Activated naive CD8-positive, alpha-beta T cell (primary cell): ENCODE data around the gene SCIN.
"Not testable (repeated sequence)": the region's sequence is repeated elsewhere in the genome, so short reads cannot be mapped to it uniquely, and the experiment has no call there.

ENCODE experiments used
- H3K27ac Mint-ChIP-seq: one replicate; pipeline ENCODE4 v1.8.0; 2021; ENCODE audit warnings: mixed read lengths
- H3K27me3 Mint-ChIP-seq: one replicate; pipeline ENCODE4 v1.8.0; 2021; ENCODE audit warnings: mixed read lengths
- H3K36me3 Mint-ChIP-seq: one replicate; pipeline ENCODE4 v1.8.0; 2021; ENCODE audit warnings: mixed read lengths
- H3K4me1 Mint-ChIP-seq: one replicate; pipeline ENCODE4 v1.8.0; 2021; ENCODE audit warnings: low read depth, mixed read lengths
- H3K4me3 Mint-ChIP-seq: one replicate; pipeline ENCODE4 v1.8.0; 2021; ENCODE audit warnings: mild to moderate bottlenecking, mixed read lengths
- H3K9me3 Mint-ChIP-seq: one replicate; pipeline ENCODE4 v1.8.0; 2021; ENCODE audit warnings: low read depth, mixed read lengths

The SCIN gene

DNA sequence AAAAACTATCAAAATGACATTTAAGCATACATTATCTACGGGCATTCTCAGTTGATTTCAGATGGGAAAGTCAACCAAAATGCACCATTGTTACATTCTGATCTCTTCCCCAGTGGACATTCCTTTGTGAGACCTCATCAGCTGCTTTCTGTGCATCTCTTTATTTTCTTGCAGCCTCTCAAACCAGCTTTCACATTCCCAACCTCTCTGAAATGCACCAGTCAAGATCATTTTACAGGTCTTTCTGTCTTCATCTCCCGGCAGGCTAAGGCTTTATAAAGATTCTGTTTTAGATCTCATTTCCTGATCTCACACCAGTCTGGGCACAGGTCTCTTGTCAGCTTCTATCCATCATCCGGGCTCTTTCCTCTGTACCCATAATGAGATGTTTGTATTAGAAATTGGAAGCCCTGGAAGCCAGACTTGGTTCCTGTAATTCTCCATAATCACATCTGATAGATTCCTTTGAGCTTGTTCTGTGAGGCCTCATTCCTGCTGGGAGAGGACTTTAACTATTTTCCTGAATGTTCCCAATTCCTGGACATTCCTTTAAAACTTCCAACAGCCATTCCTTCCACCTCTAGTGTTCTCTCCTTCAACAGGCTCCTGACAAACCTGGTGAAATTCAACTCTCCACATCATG lies 72.6 kb downstream of the SCIN start:
- no peaks in the 10 kb centered on the region for H3K27me3 Mint-ChIP-seq
- H3K9me3 Mint-ChIP-seq: no peaks in the 10 kb centered on the region
- no peaks in the 10 kb centered on the region for H3K36me3 Mint-ChIP-seq
- H3K4me3 Mint-ChIP-seq: no peak overlapping the region
- peaks cover 5% of the 10 kb centered on the region for H3K4me1 Mint-ChIP-seq
- H3K27ac Mint-ChIP-seq: no peak overlapping the region

DNA sequence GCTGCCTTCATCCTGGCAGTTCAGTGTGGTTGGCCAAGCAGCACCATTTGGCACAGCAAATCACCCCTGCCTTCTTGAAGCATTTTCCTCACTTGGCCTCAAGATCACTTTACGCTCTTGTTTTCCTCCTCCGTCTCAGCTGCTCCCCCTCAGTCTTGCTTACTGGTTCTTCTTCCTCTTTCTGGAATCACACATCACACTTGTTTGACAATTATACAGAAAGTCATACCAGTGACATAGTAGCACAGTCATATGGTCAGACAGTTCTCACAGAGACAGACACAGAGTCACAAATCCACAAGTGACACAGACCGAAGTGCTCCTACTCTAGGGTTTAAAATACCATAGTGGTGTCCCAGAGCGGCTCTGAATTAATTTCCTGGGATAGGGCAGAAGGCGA lies 73.1 kb downstream of the SCIN start:
- no peaks in the 10 kb centered on the region for H3K27me3 Mint-ChIP-seq
- H3K9me3 Mint-ChIP-seq: no peaks in the 10 kb centered on the region
- H3K36me3 Mint-ChIP-seq: no peaks in the 10 kb centered on the region
- H3K4me3 Mint-ChIP-seq: no peak overlapping the region
- no peak overlapping the region for H3K27ac Mint-ChIP-seq
- H3K4me1 Mint-ChIP-seq: peaks cover 2% of the 10 kb centered on the region

DNA sequence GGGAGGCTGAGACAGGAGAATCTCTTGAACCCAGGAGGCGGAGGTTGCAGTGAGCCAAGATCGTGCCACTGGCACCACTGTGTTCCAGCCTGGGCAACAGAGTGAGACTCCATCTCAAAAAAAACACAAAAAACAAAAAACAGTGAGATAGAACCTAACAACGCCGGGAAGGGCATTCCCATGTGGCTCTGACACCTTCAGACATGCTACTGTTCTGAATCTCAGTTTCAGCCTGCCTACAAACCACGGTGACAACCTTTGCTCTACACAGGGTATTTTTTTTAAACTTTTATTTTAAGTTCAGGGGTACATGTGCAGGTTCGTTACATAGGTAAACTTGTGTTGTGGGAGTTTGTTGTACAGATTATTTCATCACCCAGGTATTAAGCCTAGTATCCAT lies 74.7 kb downstream of the SCIN start:
- H3K27ac Mint-ChIP-seq, H3K4me3 Mint-ChIP-seq, H3K36me3 Mint-ChIP-seq, H3K9me3 Mint-ChIP-seq, H3K4me1 Mint-ChIP-seq, H3K27me3 Mint-ChIP-seq: not testable (repeated sequence)

DNA sequence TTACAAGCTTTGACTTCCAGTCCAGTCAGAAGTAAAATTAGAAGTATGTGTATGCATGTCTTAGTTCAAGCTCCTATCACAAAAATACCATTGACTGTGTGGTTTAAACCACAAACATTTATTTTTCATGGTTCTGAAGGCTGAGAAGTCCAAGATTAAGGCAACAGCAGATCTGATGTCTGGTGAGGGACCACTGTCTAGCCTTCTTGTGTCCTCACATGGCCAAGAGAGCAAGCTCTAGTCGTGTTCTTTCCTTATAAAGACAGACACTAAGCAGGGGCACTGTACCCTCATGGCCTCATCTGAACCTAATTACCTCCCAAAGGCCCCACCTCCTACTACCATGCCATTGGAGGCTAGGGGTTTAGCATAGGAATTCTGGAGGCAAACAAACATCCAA lies 75.6 kb downstream of the SCIN start:
- Mint-ChIP-seq H3K27ac (no peak overlapping the region), H3K27me3 (no peaks in the 10 kb centered on the region), H3K4me1 (no peaks in the 10 kb centered on the region), H3K9me3 (no peaks in the 10 kb centered on the region), H3K36me3 (no peaks in the 10 kb centered on the region), H3K4me3 (no peak overlapping the region)

DNA sequence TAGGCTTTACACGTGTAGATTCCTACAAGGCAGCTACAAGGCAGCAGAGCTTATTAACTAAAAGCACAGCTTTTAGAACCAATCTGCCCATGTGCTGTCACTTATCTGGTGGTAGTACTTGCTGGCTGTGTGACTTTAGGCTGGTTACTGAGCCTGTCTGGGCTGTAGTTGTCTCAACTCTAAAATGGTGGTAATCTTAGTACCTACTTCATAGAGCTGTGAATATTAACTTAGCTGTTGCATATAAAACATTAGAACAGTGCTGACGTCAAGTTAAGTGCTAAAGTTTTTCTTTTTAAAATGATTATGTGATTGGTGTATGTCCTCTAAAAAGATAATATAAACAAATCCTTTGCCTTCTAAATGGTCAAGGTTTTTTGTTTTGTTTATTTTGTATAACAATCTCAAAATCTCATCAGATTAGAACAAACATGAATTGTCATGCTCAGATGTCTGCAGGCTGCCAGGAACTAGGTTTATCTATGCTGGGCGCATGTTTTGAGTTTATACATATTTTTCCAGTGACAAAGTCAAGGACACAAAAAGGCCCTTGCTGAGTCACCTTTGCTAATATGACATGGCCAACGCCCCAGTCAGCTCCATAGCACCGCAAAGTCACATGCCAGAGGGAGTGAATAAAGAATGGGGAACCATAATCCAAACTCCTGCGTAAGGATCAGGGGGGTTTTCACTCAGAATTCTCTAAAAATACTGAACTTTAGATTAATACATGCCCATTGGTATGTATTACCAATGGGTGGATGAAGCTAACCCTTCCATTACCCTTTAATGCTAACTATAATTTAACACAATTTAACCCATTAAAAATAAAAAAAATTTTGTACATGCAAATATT lies 77.1 kb downstream of the SCIN start:
- Mint-ChIP-seq H3K4me3 (no peak overlapping the region), H3K4me1 (no peaks in the 10 kb centered on the region), H3K36me3 (no peaks in the 10 kb centered on the region), H3K27ac (no peak overlapping the region), H3K27me3 (no peaks in the 10 kb centered on the region), H3K9me3 (no peaks in the 10 kb centered on the region)

DNA sequence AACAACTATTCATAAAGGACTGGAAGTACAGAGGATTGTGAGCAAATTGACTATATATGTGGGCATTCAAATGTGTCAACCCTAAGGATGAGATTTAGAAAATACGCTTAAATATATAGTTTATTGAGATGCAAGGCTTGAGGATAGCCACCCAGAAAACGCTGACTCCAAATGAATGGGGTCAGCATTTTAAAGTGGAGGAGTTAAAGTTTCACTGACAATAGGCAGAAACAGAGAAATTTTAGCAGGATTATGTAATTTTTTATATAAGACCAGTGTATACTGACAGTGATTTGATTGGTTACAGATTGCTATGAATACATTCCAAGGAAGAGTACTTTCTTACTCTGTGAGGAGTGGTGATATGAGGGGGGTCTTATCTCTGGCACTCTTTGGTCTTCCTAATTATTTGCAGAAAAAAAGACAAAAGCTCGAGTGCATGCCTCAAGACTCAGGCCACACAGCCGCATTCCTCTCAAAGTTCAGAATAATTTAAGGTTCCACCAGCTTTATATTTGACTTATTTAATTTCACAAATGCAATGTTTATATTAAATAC lies 78.3 kb downstream of the SCIN start:
- Mint-ChIP-seq H3K36me3 (no peaks in the 10 kb centered on the region), H3K4me3 (no peak overlapping the region), H3K27me3 (no peaks in the 10 kb centered on the region), H3K4me1 (no peaks in the 10 kb centered on the region), H3K27ac (no peak overlapping the region), H3K9me3 (no peaks in the 10 kb centered on the region)

DNA sequence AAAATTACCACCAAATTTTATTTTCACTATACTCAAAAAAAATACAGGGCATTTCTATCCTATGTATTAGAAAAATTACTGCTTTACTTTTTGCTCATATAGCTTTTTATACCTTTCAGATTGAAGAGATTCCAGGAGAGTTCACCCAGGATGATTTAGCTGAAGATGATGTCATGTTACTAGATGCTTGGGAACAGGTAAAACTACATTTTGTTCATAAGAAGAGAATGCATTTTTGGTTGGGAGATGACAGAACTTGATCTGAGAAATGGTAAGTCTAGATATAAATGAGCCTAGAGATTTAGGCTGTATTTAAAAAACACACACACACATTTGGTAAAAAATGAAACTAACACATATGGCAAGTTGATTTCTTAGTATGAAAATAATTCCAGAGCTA lies 78.8 kb downstream of the SCIN start:
- Mint-ChIP-seq H3K4me1 (no peaks in the 10 kb centered on the region), H3K27ac (no peak overlapping the region), H3K36me3 (no peaks in the 10 kb centered on the region), H3K9me3 (no peaks in the 10 kb centered on the region), H3K27me3 (no peaks in the 10 kb centered on the region), H3K4me3 (no peak overlapping the region)

DNA sequence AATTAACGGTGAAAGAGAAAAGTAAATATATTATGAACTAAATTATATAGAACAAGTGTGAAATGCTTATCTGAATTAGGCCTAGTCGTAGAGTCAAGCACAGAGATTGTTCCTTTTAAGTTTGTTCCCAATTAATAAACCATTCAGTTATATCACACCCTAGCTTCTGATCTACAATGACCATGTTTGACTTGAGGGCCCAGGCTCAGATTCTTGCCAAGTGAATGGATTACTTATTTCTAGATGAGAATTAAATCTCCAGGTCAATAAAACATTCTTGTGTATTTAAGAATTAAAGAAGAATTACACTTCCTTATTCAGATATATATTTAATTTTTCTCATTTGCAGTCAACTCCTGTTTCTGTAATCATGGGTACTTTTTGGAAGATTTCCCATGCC lies 79.6 kb downstream of the SCIN start:
- H3K9me3 Mint-ChIP-seq: no peaks in the 10 kb centered on the region
- no peak overlapping the region for H3K4me3 Mint-ChIP-seq
- no peaks in the 10 kb centered on the region for H3K27me3 Mint-ChIP-seq
- no peaks in the 10 kb centered on the region for H3K36me3 Mint-ChIP-seq
- H3K4me1 Mint-ChIP-seq: no peaks in the 10 kb centered on the region
- H3K27ac Mint-ChIP-seq: no peak overlapping the region

DNA sequence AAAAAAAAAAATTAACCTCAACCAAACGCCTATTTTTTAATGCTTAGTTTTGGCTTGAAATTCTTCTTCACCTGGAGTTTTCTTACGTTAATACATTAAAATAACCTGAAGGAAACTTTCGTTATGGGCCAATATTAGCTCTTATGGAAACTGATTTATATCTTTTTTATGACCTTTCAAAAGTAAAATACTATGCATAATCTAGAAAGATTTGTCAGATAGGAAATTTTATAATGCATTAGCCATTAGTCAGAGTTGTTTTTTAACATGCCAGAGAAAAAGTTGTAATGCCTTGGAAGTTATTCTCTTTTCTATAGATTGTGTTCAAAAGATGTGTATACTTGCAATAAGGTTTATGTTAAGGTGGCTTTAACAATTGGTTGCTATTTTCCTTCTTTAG lies 82.6 kb downstream of the SCIN start:
- H3K4me3 Mint-ChIP-seq: no peak overlapping the region
- H3K9me3 Mint-ChIP-seq: no peaks in the 10 kb centered on the region
- no peak overlapping the region for H3K27ac Mint-ChIP-seq
- H3K27me3 Mint-ChIP-seq: no peaks in the 10 kb centered on the region
- H3K4me1 Mint-ChIP-seq: no peaks in the 10 kb centered on the region
- H3K36me3 Mint-ChIP-seq: no peaks in the 10 kb centered on the region

DNA sequence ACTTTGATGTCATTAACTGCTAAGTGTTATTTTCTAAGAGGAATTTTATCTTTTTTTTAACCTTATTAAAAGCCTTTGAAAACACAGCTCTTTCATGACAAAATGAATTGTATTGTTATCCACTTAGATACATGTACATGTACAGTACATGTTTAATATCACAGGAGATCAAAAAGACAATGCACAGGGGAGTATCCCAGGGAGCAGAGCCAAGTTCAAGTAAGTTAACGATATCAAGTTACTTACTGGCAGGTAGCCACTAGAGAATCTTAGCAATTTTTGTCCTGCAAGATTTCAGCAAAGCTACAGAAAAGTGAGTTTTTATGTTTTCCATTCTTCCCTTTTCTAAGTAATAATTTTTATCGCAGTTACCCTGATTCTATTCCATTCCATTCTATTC lies 83.0 kb downstream of the SCIN start:
- Mint-ChIP-seq H3K4me3 (no peak overlapping the region), H3K9me3 (no peaks in the 10 kb centered on the region), H3K27ac (no peak overlapping the region), H3K36me3 (no peaks in the 10 kb centered on the region), H3K4me1 (no peaks in the 10 kb centered on the region), H3K27me3 (no peaks in the 10 kb centered on the region)

DNA sequence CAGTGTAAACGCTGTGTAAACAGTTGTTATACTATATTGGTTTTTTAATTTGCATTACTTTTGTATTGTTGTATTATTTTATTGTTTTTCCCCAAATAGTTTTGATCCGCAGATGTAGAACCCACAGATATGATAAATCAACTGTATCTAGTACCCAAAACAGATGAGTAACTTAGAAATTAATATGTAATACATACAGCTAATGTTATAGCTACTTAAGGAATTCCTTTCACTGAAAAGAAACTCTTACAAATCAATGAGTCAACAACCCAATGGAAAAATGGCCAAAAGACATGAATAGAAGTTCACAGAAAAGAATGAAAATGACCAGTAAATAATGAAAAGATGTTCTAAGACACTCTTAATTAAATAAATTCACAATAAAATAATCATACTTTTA lies 84.6 kb downstream of the SCIN start:
- Mint-ChIP-seq H3K36me3 (no peaks in the 10 kb centered on the region), H3K27ac (no peak overlapping the region), H3K4me1 (no peaks in the 10 kb centered on the region), H3K27me3 (no peaks in the 10 kb centered on the region), H3K4me3 (no peak overlapping the region), H3K9me3 (no peaks in the 10 kb centered on the region)

DNA sequence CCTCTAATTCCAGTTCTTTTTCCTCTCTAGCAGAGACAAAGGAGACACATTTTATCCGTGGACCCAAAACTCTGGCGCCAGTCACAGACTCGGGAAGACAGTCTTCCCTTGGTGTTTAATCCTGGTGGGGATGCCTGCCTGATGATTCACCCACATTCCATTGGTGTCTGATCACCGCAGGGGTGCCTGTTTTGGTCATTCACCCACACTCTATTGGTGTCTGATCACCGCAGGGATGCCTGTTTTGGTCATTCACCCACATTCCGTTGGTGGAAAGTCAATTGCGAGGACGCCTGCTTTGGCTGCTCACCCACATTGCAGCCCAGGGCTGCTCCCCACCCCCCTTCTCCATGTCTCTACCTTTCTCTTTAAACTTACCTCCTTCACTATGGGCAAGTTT lies 89.9 kb downstream of the SCIN start:
- not testable (repeated sequence) for H3K36me3 Mint-ChIP-seq, H3K9me3 Mint-ChIP-seq, H3K27me3 Mint-ChIP-seq, H3K4me1 Mint-ChIP-seq, H3K27ac Mint-ChIP-seq, H3K4me3 Mint-ChIP-seq

DNA sequence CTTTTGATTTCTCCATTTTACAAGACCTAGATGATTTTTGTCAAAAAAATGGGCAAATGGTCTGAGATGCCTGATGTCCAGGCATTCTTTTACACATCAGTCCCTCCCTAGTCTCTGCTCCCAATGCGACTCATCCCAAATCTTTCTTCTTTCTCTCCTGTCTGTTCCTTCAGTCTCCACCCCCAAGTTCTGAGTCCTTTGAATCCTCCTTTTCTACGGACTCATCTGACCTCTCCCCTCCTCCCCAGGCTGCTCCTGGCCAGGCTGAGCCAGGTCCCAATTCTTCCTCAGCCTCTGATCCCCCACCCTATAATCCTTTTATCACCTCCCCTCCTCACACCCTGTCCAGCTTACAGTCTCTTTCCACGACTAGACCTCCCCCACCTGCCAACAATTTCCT lies 90.5 kb downstream of the SCIN start:
- not testable (repeated sequence) for H3K4me1 Mint-ChIP-seq, H3K27me3 Mint-ChIP-seq, H3K9me3 Mint-ChIP-seq, H3K27ac Mint-ChIP-seq, H3K36me3 Mint-ChIP-seq, H3K4me3 Mint-ChIP-seq

DNA sequence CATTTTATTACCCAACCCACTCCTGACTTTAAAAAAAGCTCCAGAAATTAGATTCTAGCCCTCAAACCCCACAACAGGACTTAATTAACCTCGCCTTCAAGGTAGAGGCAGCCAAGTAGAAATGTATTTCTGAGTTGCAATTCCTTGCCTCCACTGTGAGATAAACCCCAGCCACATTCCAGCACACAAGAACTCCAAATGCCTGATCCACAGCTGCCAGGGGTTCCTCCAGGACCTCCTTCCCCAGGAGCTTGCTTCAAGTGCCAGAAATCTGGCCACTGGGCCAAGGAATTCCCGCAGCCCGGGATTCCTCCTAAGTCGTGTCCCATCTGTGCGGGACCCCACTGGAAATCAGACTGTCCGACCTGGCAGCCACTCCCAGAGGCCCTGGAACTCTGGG lies 91.1 kb downstream of the SCIN start:
- H3K27me3 Mint-ChIP-seq: no peaks in the 10 kb centered on the region
- H3K36me3 Mint-ChIP-seq: no peaks in the 10 kb centered on the region
- no peak overlapping the region for H3K4me3 Mint-ChIP-seq
- H3K9me3 Mint-ChIP-seq: no peaks in the 10 kb centered on the region
- H3K4me1 Mint-ChIP-seq: no peaks in the 10 kb centered on the region
- no peak overlapping the region for H3K27ac Mint-ChIP-seq

DNA sequence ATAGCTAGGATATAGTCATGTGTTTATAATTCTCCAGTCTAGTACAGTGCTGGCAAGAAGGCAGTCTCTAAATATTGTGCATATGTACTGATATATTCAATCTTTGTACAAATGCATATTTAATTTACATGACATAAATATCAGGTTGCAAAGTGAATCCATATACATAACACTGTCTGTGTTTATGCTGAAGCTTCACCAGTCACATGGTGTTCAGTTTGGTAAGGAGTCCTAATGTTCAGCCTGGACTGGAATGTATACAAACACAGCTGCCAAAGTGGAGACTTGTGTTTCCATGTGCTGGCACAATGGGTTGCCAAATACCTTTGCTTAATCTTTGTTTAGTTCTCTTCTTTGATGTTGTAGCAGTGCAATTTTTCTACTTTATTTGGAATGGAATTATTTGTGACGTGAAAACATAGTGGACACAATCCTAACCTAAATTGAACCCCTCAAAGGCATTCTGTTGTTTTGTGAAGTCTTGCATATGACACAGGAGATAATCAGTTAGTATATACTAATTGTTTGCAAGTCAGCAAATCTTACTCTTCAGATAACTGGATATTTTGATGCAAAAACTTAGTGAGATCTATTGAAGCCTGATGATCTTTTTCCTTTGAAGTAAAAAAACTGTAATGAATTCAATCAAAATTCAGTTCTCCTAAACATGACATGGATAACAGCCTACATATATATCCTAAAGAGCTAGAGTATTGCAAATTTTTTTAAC lies 99.6 kb downstream of the SCIN start:
- no peaks in the 10 kb centered on the region for H3K36me3 Mint-ChIP-seq
- H3K9me3 Mint-ChIP-seq: no peaks in the 10 kb centered on the region
- no peak overlapping the region for H3K4me3 Mint-ChIP-seq
- peaks cover 2% of the 10 kb centered on the region for H3K27me3 Mint-ChIP-seq
- H3K4me1 Mint-ChIP-seq: peaks cover 2% of the 10 kb centered on the region
- no peak overlapping the region for H3K27ac Mint-ChIP-seq
